Retinal pigment epithelial cell (primary cell): ENCODE results near the gene PDE4B.

Experiments
- DNase-seq: peaks from one replicate; pipeline ENCODE4 v3.0.0-alpha.2; 2010; ENCODE audit warnings: low read depth
- H3K4me3 ChIP-seq: 2 replicates; pipeline ENCODE4 v1.5.1; 2011; ENCODE audit warnings: mild to moderate bottlenecking, low read length, control low read depth, moderate library complexity
- TF ChIP-seq, protein P1 (sequence below): conservative IDR thresholded peaks from 2 replicates; pipeline ENCODE4 v1.5.1; 2011; ENCODE audit warnings: low read depth, low read length, control low read depth, inconsistent platforms

Gene PDE4B

GRCh38 chr1:66364578-66365391, 572.1 kb downstream of the PDE4B start:
- DNase-seq: no peak

GRCh38 chr1:66365635-66366034, 572.9 kb downstream of the PDE4B start:
- no peak overlapping the region for H3K4me3 ChIP-seq
- no peak for DNase-seq
- TF ChIP-seq, protein P1, sequence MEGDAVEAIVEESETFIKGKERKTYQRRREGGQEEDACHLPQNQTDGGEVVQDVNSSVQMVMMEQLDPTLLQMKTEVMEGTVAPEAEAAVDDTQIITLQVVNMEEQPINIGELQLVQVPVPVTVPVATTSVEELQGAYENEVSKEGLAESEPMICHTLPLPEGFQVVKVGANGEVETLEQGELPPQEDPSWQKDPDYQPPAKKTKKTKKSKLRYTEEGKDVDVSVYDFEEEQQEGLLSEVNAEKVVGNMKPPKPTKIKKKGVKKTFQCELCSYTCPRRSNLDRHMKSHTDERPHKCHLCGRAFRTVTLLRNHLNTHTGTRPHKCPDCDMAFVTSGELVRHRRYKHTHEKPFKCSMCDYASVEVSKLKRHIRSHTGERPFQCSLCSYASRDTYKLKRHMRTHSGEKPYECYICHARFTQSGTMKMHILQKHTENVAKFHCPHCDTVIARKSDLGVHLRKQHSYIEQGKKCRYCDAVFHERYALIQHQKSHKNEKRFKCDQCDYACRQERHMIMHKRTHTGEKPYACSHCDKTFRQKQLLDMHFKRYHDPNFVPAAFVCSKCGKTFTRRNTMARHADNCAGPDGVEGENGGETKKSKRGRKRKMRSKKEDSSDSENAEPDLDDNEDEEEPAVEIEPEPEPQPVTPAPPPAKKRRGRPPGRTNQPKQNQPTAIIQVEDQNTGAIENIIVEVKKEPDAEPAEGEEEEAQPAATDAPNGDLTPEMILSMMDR: no peak

More at GRCh38 chr1:66364578-66365391, 572.1 kb downstream of the PDE4B start:
- no peak overlapping the region for H3K4me3 ChIP-seq
- TF ChIP-seq, protein P1: no peak

DNA sequence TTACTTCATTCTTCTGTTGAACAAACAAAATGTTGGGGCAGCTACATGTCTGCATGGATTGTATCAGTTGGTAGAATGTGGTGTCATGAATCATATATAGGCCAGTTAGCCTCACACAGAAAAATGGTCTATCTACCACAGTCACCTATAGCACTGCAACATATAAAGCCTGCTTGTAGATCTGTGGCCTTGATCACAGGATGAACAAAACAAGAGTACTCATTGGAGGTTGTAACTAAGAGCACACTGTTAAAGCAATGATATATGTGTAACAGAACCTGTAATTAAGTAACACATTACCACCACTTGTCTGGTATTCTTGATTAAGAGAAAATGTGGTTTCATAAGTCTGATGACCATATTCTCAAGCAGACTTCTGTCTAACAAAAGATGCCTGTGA, 573.9 kb downstream of the PDE4B start:
- TF ChIP-seq, protein P1: no peak
- H3K4me3 ChIP-seq: no peak overlapping the region
- no peak for DNase-seq

DNA sequence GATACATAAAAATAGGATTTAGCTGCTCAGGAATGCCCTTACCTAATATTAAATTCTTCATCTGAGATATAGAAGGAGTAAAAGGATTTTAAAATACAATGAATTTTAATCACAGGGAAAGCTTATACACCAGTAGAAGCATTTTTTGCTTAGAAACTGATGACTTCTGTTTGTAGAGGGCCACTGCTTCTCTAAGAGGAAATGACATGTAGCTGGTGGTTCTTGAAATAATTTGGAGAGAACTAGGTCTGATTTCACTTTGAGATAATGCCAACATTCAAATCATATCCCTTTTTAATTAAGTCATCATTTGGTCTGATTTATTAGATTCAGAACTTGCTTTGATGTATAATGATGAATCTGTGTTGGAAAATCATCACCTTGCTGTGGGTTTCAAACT, 574.7 kb downstream of the PDE4B start:
- H3K4me3 ChIP-seq: no peak overlapping the region
- TF ChIP-seq, protein P1: no peak
- no peak for DNase-seq

- no peak overlapping the region for H3K4me3 ChIP-seq
- no peak for DNase-seq
- TF ChIP-seq, protein P1: no peak
Observed at GRCh38 chr1:66368261-66368660, 575.6 kb downstream of the PDE4B start.

GRCh38 chr1:66370462-66370971, 577.8 kb downstream of the PDE4B start:
- H3K4me3 ChIP-seq: no peak overlapping the region
- TF ChIP-seq, protein P1: no peak
- DNase-seq: no peak
